Sciatic nerve (tissue), 2 donors: ENCODE results near the gene HECTD4. TPM values are rescaled to one million over a fixed set of nuclear protein-coding genes. Genes with fewer than 3 reads are reported as not detected.
"Not testable (repeated sequence)": the region's sequence is repeated elsewhere in the genome, so short reads cannot be mapped to it uniquely, and the experiment has no call there.

ENCODE experiments used
- ATAC-seq: fragments of 200-7000 bp; cut with Tn5 transposase; one replicate; pipeline ENCODE4 v1.9.1; 2020; ENCODE audit warnings: mild to moderate bottlenecking, moderate library complexity
- DNase-seq: peaks from one replicate; pipeline ENCODE4 v3.0.0-alpha.2; 2020; ENCODE audit warnings: low spot score
- intact Hi-C: fragments of 100-400 bp; cut with DNase I; formaldehyde crosslinking; loops from one replicate; pipeline ENCODE4 v1.14.2; 2022
- total RNA-seq: library from RNA; stranded (reverse); fragmentation: NEBNext Ultra II Directional; extraction: Animal tissue kit (Norgen Biotek cat#: 25700); gene quantifications from one replicate; pipeline ENCODE4 v1.2.1, GENCODE V29; 2021
- donor health status: DM: no; HTN: no; CAD: no.
- donor health status: DM: no; HTN: no; CAD: no.

HECTD4 gene
- total RNA-seq, 1 donor from 2014 or later = 81.3 TPM

DNA sequence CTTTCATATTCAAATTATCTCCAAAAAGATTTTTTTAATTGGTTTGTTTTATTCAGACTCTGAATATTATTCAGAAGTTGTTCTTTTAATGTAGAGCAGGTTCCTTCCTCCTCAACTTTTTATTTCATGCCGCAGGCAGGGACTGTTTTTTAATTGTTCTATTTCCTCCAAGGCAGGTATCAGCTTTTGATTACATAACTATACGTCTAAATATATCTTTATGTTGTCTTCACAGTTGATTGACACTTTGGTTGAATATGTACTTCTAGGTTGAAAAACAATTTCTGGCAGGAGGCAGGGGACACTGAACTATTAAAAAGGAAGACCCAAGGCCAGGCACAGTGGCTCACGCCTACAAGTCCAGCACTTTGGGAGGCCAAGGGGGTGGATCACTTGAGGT lies 82.5 kb downstream of the HECTD4 start:
- no peak for ATAC-seq
- no peak for DNase-seq
- intact Hi-C loops = no loop called here

DNA sequence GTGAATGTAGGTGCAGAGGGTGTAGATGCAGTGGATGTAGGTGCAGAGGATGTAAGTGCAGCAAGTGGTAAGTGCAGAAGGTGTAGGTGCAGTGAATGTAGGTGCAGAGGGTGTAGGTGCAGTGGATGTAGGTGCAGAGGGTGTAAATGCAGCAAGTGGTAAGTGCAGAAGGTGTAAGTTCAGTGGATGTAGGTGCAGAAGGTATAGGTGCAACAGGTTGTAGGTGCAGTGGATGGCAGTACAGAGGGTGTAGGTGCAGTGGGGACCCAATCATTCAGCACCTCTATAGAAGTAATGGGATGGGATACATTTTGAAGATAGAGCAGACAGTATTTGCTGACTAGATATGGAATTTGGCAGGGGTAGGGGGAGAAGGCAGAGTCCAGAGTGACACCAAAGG lies 85.0 kb downstream of the HECTD4 start:
- intact Hi-C loops = no loop called here
- DNase-seq (no peak), ATAC-seq (no peak)

DNA sequence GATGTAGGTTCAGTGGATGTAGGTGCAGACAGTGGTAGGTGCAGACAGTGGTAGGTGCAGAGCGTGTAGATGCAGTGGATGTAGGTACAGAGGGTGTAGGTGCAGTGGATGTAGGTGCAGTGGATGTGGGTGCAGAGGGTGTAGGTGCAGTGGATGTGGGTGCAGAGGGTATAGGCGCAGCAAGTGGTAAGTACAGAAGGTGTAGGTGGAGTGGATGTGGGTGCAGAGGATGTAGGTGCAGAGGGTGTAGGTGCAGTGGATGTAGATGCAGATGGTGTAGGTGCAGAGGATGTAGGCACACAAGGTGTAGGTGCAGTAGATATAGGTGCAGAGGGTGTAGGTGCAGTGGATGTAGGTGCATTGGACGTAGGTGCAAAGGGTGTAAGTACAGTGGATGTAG lies 86.0 kb downstream of the HECTD4 start:
- ATAC-seq = no peak
- no peak for DNase-seq

GRCh38 chr12:112294793-112295192 lies 87.4 kb downstream of the HECTD4 start:
- ATAC-seq (no peak), DNase-seq (no peak)
- intact Hi-C loops = no loop called here

More for the DNA sequence above, 86.0 kb downstream of the HECTD4 start:
- intact Hi-C loops = no loop called here

- DNase-seq (no peak), ATAC-seq (no peak)
- intact Hi-C loops = no loop called here
These were observed 93.6 kb downstream of the HECTD4 start for GRCh38 chr12:112288638-112289037.

DNA sequence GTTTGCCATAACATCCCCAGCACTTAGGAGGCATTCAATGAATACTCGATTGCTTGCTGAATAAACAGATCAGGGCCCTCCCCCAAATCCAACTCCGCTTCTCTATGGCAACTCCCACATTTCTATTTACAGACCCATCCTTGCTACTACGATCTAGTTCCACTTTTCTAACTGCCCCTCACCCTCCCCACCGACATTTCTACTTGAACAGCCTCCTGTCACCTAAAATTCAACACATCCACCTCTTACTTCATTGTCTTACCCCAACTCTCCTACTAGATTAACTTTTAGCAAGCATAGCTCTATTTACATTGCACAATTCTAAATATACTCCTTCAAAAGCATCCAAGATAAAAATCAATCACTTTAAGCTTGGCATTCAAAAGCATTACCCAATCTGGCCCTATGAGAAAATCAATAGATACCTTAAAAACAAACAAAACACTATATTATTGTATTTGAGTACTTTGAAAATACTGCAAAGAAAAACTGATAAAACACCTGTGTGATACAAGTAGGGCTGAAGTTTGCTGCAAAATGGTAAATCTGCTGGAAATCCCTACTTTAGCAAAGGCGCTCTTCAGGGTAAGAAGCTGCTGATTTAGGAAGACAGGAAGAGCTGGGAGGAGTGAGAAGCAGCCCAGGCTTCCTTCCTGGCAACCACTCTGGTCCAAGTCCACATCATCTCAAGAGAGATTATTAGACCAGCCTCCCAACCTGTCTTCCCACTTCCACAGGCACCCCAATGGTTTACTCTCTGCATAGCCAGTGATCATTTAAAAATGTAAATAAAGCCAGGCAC lies 96.4 kb downstream of the HECTD4 start:
- intact Hi-C loops = no loop called here
- DNase-seq = no peak
- ATAC-seq = no peak

- intact Hi-C loops = no loop called here
- ATAC-seq (no peak), DNase-seq (no peak)
These were observed 98.7 kb downstream of the HECTD4 start for GRCh38 chr12:112283546-112283945.

DNA sequence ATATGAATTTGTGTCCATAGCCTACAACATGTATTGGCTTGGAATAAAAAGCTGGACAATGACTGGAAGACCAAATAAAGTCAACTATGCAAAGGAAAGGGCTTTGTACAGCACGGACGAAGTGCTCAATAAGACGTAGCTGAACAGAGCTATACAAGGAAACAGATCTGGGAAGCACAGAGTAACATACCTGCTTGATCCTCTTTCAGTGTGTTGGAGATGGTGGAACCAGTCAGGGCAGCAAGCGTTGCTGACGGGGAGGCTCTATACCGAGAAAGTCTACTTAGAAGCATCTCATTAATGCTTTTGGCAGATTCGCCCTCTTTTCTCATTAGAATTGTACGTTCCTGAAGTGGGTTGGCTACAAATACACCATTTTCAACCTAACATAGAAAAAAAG lies 99.3 kb downstream of the HECTD4 start:
- intact Hi-C loops = no loop called here
- DNase-seq = no peak
- no peak for ATAC-seq

- ATAC-seq = no peak
- no peak for DNase-seq
- intact Hi-C loops = no loop called here
These were observed 106.4 kb downstream of the HECTD4 start for GRCh38 chr12:112275836-112276235.

GRCh38 chr12:112275207-112275606 lies 107.0 kb downstream of the HECTD4 start:
- intact Hi-C loops = no loop called here
- ATAC-seq = no peak
- DNase-seq = no peak

DNA sequence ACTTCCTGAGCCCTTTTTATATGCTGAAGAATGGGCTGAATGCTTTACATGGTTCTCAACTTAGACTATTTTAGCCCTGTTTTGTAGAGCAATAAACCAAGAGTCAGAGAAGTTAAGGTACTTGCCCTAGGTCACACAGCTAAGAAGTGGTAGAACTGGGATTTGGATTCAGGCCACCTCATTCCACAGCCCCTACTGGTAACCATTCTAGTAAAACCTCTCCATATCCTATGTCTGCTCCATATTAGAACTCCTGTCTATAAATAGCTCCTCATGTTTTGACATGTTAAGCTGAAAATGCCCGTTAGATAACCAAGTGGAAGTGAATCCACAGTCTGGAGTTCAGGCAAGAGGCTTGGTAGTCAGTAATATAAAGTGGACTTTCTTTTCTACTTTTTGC lies 111.6 kb downstream of the HECTD4 start:
- DNase-seq (no peak), ATAC-seq (no peak)
- intact Hi-C loops = no loop called here

DNA sequence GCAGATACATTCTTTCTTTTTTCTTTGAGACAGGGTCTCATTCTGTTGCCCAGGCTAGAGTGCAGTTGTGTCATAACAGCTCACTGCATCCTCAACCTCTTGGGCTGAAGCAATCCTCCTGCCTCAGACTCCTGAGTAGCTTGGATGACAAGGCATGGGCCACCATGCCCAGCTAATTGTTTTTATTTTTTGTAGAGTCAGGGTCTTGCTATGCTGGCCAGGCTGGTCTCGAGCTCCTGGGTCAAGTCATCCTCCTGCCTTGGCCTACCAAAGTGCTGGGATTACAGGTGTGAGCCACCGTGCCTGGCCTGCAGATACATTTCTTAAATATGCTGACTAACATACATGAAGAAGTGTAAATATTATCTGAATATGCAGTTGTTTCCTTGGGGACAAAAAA lies 115.8 kb downstream of the HECTD4 start:
- no peak for DNase-seq
- intact Hi-C loops = no loop called here
- no peak for ATAC-seq

- no peak for ATAC-seq
- intact Hi-C loops = no loop called here
- DNase-seq = no peak
These were observed 120.7 kb downstream of the HECTD4 start for GRCh38 chr12:112261559-112261958.

DNA sequence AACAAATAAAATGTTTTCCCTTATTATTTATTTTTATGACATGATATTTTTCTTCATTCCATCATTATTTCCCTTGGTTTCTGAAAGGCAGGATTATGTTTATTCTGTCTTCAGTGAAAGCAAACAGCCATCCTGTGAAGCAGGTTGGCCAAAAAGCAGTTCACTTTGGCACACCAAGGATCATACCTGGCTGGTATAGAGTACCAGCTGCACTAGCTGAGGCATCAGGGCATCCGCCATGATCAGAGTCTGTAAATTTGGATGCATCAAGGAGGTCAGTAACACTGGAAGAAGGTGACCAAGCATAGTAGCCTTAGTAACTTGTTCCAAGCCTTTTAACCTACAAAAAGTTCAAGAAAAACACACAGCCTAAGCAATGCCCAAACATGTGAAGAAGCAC lies 123.3 kb downstream of the HECTD4 start:
- intact Hi-C loops = no loop called here
- ATAC-seq (no peak), DNase-seq (no peak)

DNA sequence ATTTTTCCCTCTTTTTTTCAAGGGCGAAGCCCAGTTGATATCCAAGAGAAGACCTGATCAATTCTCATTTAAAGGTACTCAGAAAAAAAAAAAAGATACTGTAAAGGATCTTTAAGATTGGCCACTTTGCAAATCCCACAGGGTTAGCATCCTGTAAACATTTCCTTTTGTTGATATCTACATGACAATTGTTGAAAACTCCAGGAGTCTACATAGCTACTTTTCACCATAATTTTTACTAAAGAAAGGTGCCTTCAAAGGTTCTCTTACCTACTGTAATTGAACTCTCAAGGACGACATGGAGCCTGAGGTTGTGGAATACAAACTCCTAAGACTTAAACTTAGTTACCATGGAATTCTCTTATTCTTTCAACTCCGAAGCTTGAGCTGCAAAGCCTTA lies 125.5 kb downstream of the HECTD4 start:
- DNase-seq (no peak), ATAC-seq (no peak)
- intact Hi-C loops = no loop called here

DNA sequence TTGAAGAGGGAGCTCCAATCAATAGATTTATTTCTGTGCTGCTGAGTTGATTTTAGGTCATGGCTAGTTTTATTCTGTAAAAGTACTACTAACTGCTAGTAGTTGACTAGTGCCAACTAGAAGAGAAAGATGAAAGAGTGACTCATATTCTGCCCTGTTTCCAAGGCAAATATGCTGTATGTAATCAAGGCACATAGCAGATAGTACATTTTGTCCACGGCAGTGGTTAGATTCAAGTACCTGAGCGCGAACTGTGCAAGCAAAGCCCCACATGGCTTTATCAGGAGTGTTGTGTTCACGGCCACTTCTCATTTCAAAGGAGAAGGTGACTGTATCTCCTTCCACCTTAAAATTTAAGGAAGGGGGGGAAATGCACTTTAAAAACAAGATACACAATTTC lies 130.0 kb downstream of the HECTD4 start:
- no peak for DNase-seq
- ATAC-seq = no peak
- intact Hi-C loops = no loop called here

- ATAC-seq, intact Hi-C loops, DNase-seq: not testable (repeated sequence)
These were observed 137.3 kb downstream of the HECTD4 start for GRCh38 chr12:112244902-112245301.

DNA sequence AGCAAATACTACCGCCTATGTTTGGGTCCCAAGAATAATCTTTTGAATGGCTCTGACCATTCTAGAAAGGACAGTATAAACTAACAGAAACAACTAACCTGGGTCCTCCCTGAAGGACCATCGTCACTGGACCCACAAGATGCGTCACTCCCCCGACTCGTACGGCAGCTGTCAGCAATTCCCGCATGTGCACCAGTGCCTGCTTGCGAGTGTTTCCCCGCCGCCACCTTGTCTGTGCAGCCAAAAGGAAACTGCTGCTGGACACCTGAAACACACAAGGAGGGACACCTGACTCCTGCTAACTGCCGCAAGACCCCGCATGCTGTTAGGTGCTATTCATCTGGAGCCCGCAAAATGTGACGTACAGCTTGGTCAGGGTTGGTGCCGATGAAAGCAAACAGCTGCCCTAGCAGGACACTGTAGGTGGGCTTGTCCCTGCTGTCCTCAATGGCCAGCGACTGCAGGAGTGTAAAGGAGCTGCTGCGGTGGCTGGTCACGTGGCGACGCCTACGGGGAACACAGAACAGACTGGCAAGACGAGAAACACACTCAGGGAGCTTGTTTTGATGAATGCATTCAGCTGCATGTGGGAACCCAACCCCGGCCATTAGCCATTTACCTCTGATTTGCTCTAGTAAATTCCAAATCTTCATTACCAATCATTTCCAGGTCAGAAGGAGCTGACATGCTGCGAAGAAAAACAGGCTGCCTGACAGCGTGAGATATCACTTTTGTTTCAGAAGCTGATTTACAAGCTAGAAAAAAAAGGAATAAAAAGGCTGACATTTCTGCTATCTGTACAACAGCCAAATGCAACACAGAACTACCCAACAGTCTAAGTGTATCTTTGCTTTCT lies 138.7 kb downstream of the HECTD4 start:
- DNase-seq = no peak
- ATAC-seq = no peak
- intact Hi-C loops = no loop called here

DNA sequence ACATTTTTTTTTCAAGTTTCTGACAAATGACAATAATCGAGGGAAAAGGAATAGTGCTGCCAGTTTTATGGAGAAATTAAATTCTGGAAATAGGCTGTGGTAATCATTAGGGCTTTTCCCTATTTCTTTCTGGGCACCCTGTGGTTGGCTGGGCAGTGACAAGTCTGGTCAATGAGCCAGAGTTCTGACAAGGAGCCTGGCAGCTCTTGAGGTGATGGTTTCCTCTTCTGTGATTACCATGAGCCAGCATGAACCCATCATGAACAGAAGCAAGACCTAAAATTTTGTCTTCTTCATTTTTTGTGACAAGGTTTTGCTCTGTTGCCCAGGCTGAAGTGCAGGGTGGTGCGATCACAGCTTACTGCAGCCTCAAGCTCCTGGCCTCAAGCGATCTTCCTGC lies 141.1 kb downstream of the HECTD4 start:
- DNase-seq (no peak), ATAC-seq (no peak)
- intact Hi-C loops = no loop called here

DNA sequence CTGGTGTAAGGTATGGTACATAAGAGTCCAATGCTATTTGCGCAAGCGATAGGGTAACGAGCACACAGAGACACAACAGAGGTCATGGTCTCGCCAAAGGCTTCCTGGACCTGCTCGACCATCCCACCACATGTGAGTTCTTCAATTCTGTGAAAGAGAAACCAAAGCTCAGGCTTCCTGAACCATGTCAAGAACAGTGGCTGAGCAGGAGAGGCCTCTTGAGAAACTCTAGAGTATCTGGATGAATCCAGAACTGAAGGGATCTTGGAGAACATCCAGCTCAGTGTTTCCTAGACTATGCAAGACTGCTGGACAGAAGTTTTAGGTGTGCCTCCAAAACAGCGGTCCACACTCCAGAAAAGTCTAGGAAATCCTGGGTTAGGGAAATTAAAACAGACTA lies 142.3 kb downstream of the HECTD4 start:
- intact Hi-C loops = no loop called here
- ATAC-seq (no peak), DNase-seq (no peak)
